Hepatocyte (in vitro differentiated cells): ENCODE measurements around the gene STK39. TPM values are rescaled to one million over a fixed set of nuclear protein-coding genes. Genes with fewer than 3 reads are reported as not detected.
A peak's percentile ranks its signal among the peaks of the same experiment; 100 is the strongest.

Source experiments
- DNase-seq: peaks from one replicate; pipeline ENCODE4 v3.0.0-alpha.2; 2016; ENCODE audit warnings: low spot score
- H2AFZ ChIP-seq: fragments of 200-600 bp; sonication (generic); 2 replicates; pipeline ENCODE4 v1.6.0; 2016; ENCODE audit warnings: antibody characterized with exemption, mild to moderate bottlenecking
- H3K27ac ChIP-seq: fragments of 200-600 bp; sonication (generic); 2 replicates; pipeline ENCODE4 v1.5.1; 2016; ENCODE audit warnings: mild to moderate bottlenecking
- H3K27me3 ChIP-seq: fragments of 200-600 bp; sonication (generic); 2 replicates; pipeline ENCODE4 v1.6.1; 2016
- H3K36me3 ChIP-seq: fragments of 200-600 bp; sonication (generic); replicated peaks from 2 replicates; pipeline ENCODE4 v1.5.1; 2016; ENCODE audit warnings: low read depth; ENCODE audit not compliant: insufficient read depth
- H3K4me1 ChIP-seq: fragments of 200-600 bp; sonication (generic); 2 replicates; pipeline ENCODE4 v1.5.1; 2016; ENCODE audit warnings: mild to moderate bottlenecking, moderate library complexity; ENCODE audit not compliant: insufficient read depth
- H3K4me2 ChIP-seq: fragments of 200-600 bp; sonication (generic); 2 replicates; pipeline ENCODE4 v1.6.0; 2016
- H3K4me3 ChIP-seq: fragments of 200-600 bp; sonication (generic); 2 replicates; pipeline ENCODE4 v1.5.1; 2016; ENCODE audit warnings: mild to moderate bottlenecking
- H3K79me2 ChIP-seq: fragments of 200-600 bp; sonication (generic); 2 replicates; pipeline ENCODE4 v1.6.0; 2017; ENCODE audit warnings: mild to moderate bottlenecking
- H3K9me2 ChIP-seq: fragments of 200-600 bp; sonication (generic); replicated peaks from 2 replicates; pipeline ENCODE4 v1.6.0; 2017; ENCODE audit warnings: mild to moderate bottlenecking; ENCODE audit not compliant: insufficient read depth
- H3K9me3 ChIP-seq: fragments of 200-600 bp; sonication (generic); 2 replicates; pipeline ENCODE4 v1.5.1; 2016; ENCODE audit warnings: low read depth, mild to moderate bottlenecking
- H4K20me1 ChIP-seq: fragments of 200-600 bp; sonication (generic); 2 replicates; pipeline ENCODE4 v1.6.0; 2016; ENCODE audit warnings: mild to moderate bottlenecking; ENCODE audit not compliant: insufficient read depth, poor library complexity, severe bottlenecking
- EZH2 ChIP-seq: fragments of 200-600 bp; sonication (generic); IDR thresholded peaks from 2 replicates; pipeline ENCODE4 v1.6.1; 2016; ENCODE audit warnings: antibody characterized with exemption, mild to moderate bottlenecking, borderline replicate concordance
- EZH2phosphoT487 ChIP-seq: fragments of 200-600 bp; sonication (generic); IDR thresholded peaks from one replicate; pipeline ENCODE4 v1.6.1; 2018; ENCODE audit warnings: antibody characterized with exemption, mild to moderate bottlenecking, low read depth, moderate library complexity; ENCODE audit not compliant: unreplicated experiment, severe bottlenecking
- WGBS: methylation state at CpG from one replicate; pipeline ENCODE4 v1.1.6; 2016; ENCODE audit warnings: low lambda C conversion rate; ENCODE audit errors: missing lambda C conversion rate; 5-methylcytosine and 5-hydroxymethylcytosine counted together
- polyA plus RNA-seq: library from polyadenylated mRNA; unstranded; fragments of >200 nt; fragmentation: Nextera tagmentation; extraction: Ambion mirVana; gene quantifications from 2 replicates; pipeline ENCODE4 v1.2.1, GENCODE V29; 2016
- total RNA-seq: library from RNA; depleted of rRNA; stranded (reverse); fragments of >200 nt; gene quantifications from 2 replicates; pipeline ENCODE4 v1.2.3, GENCODE V29; 2014
- TF ChIP-seq, protein P1 (sequence below): fragments of 200-600 bp; sonication (generic); IDR thresholded peaks from 2 replicates; pipeline ENCODE4 v1.5.1; 2016; ENCODE audit warnings: antibody characterized with exemption, mild to moderate bottlenecking; ENCODE audit not compliant: poor library complexity

Gene STK39
- total and polyA plus RNA-seq, 2 experiments from 2014 or later: 26.9 to 39.4 TPM

GRCh38 chr2:168212167-168212566, 35.2 kb downstream of the STK39 start:
- no peaks in the 10 kb centered on the region for H4K20me1 ChIP-seq
- peak overlapping the region; percentile 85 for H3K27ac ChIP-seq
- H3K9me3 ChIP-seq: no peaks in the 10 kb centered on the region
- TF ChIP-seq EZH2phosphoT487 (no peak), EZH2 (no peak)
- TF ChIP-seq, protein P1, sequence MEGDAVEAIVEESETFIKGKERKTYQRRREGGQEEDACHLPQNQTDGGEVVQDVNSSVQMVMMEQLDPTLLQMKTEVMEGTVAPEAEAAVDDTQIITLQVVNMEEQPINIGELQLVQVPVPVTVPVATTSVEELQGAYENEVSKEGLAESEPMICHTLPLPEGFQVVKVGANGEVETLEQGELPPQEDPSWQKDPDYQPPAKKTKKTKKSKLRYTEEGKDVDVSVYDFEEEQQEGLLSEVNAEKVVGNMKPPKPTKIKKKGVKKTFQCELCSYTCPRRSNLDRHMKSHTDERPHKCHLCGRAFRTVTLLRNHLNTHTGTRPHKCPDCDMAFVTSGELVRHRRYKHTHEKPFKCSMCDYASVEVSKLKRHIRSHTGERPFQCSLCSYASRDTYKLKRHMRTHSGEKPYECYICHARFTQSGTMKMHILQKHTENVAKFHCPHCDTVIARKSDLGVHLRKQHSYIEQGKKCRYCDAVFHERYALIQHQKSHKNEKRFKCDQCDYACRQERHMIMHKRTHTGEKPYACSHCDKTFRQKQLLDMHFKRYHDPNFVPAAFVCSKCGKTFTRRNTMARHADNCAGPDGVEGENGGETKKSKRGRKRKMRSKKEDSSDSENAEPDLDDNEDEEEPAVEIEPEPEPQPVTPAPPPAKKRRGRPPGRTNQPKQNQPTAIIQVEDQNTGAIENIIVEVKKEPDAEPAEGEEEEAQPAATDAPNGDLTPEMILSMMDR: no peak
- H3K4me1 ChIP-seq: peaks cover 15% of the 10 kb centered on the region
- H3K27me3 ChIP-seq: no peaks in the 10 kb centered on the region
- DNase-seq: no peak
- no peak overlapping the region for H2AFZ ChIP-seq
- no peaks in the 10 kb centered on the region for H3K36me3 ChIP-seq
- no peak overlapping the region for H3K4me3 ChIP-seq
- 31% methylated on average over 4 of the region's 4 CpGs for WGBS
- H3K79me2 ChIP-seq: peaks cover 77% of the 10 kb centered on the region
- no peaks in the 10 kb centered on the region for H3K9me2 ChIP-seq
- peak overlapping the region; percentile 38 for H3K4me2 ChIP-seq

GRCh38 chr2:168211664-168212163, 35.7 kb downstream of the STK39 start:
- H4K20me1 ChIP-seq: no peaks in the 10 kb centered on the region
- H3K27me3 ChIP-seq: no peaks in the 10 kb centered on the region
- peak overlapping the region; percentile 85 for H3K27ac ChIP-seq
- H2AFZ ChIP-seq: no peak overlapping the region
- H3K4me2 ChIP-seq: peak overlapping the region; percentile 38
- H3K9me3 ChIP-seq: no peaks in the 10 kb centered on the region
- H3K36me3 ChIP-seq: no peaks in the 10 kb centered on the region
- peaks cover 15% of the 10 kb centered on the region for H3K4me1 ChIP-seq
- H3K79me2 ChIP-seq: peaks cover 77% of the 10 kb centered on the region
- WGBS: 69% methylated on average over 5 of the region's 5 CpGs
- no peak overlapping the region for H3K4me3 ChIP-seq
- TF ChIP-seq EZH2 (no peak), EZH2phosphoT487 (no peak)
- TF ChIP-seq, protein P1: no peak
- no peaks in the 10 kb centered on the region for H3K9me2 ChIP-seq
- DNase-seq: no peak

DNA sequence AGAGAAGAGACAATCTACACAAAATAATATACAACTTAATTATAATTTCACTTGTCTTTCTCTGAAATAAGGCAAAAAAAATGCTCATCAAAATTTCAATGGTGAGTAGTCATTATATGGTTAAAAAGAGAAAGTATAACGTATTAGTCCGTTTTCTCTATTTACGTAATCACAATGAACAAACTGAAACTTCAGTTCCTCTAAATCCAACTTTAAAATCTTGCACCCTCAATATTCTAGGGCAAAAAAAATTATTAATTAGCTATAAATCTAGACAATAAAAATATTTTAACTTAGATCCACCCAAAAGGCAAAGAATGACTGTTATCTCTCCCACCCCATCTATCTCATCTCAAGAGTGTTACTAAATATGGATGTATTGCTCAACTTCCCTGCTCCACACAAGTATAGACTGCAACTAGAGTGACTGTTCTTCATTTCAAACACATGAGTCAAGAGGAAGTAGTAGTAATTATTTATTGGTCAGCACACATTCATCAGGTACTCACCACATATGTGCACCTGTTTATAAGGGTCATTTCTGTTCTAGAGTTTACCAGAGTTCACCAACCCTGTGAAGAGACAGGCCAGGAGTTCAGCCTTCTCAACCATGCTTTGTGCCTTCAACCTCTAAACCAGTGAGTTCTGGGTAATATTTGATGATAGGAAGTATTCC, 36.4 kb downstream of the STK39 start:
- H3K4me3 ChIP-seq: no peak overlapping the region

More for the DNA sequence above, 36.4 kb downstream of the STK39 start:
- H3K4me1 ChIP-seq: peaks cover 15% of the 10 kb centered on the region
- no peaks in the 10 kb centered on the region for H3K9me3 ChIP-seq
- no peaks in the 10 kb centered on the region for H3K27me3 ChIP-seq
- H3K9me2 ChIP-seq: no peaks in the 10 kb centered on the region
- H3K4me2 ChIP-seq: peak overlapping the region; percentile 38
- H2AFZ ChIP-seq: no peak overlapping the region
- TF ChIP-seq EZH2: no peak
- TF ChIP-seq, protein P1: no peak
- no peak for TF ChIP-seq EZH2phosphoT487
- peak overlapping the region; percentile 85 for H3K27ac ChIP-seq
- H3K79me2 ChIP-seq: peaks cover 77% of the 10 kb centered on the region
- no peaks in the 10 kb centered on the region for H4K20me1 ChIP-seq
- DNase-seq: peak; percentile 58
- no peaks in the 10 kb centered on the region for H3K36me3 ChIP-seq
- 47% methylated on average over 3 of the region's 3 CpGs for WGBS
